GM19351 (cell line): ENCODE results near the gene RBM6.
"Not testable (repeated sequence)": the region's sequence is repeated elsewhere in the genome, so short reads cannot be mapped to it uniquely, and the experiment has no call there.

Source experiments
- ATAC-seq: cut with Tn5 transposase; IDR thresholded peaks from one replicate; pipeline ENCODE4 v1.9.1; 2021; ENCODE audit warnings: mild to moderate bottlenecking, moderate library complexity; ENCODE audit not compliant: unreplicated experiment

RBM6 gene

DNA sequence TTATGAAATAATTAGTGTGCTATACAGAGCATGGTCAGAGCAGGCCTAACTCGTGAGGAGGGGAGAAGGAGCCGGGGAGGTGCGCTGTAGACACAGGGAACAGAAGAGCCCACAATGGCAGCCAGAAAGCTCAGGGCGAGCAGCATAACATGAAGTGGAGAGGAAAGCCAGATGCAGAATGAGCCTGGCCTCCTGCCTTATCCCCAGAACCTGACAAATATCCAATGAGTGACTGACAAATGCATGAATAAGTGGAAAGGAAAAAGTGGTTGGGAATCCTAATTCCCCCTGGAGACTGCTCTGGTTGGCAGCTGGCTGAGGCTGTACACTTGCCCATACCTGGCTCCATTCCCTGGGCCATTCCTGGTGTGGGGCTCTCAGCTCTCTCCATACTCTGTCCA lies 27.1 kb upstream of the RBM6 start:
- no peak for ATAC-seq

DNA sequence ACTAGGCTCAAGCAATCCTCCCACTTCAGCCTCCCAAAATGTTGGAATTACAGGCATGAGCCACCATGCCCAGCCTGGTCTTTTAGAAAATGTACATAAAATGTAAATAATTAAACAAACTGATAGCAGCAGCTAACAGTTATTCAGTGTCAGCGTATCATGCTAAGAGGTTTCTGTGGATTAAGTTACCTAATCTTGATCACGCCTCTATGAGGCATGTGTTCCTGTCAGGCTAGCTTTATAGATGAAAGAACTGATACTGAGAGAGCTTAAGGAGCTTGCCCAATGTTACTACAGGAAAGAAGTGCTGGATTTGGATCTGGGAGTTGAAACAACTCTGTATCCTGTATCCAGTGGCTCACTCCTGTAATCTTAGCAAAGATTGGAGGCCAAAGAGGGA lies 25.0 kb upstream of the RBM6 start:
- no peak for ATAC-seq

DNA sequence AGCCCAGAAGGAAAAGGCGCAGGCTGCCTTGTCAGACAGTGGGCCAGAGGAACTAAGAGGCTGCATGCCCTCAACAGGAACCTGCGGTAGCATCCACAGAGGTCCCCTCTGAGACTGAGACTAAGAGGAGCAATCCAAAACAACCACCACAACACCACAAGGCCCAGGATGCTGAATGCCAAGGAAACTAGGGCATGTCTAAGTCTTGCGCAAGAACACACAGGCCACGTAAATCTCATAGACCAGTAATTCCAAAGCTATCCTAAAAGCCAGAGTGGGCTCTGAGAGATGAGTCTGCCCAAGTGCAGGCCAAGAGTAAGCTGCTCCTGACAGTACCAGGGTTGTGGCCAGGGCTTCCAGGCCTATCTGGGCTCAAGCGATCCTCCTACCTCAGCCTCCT lies 23.3 kb upstream of the RBM6 start:
- ATAC-seq: no peak

DNA sequence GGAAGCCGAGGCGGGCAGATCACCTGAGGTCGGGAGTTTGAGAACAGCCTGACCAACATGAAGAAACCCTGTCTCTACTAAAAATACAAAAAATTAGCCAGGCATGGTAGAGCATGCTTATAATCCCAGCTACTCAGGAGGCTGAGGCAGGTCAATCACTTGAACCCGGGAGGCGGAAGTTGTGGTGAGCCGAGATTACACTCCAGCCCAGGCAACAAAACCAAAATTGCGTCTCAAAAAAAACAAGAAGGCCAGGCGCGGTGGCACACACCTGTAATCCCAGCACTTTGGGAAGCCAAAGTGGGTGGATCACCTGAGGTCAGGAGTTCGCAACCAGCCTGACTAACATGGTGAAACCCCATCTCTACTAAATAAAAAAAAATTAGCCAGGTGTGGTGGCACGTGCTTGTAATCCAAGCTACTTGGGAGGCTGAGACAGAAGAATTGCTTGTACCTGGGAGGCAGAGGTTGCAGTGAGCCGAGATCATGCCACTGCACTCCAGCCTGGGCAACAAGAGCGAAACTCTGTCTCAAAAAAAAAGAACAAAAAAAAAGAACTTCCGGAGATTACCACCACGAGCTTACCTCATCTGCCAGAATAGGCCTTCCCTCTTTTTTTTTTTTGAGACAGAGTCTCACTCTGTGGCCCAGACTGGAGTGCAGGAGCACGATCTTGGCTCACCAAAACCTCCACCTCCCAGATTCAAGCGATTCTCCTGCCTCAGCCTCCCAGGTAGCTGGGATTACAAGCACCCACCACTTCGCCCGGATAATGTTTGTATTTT lies 22.0 kb upstream of the RBM6 start:
- ATAC-seq: not testable (repeated sequence)

DNA sequence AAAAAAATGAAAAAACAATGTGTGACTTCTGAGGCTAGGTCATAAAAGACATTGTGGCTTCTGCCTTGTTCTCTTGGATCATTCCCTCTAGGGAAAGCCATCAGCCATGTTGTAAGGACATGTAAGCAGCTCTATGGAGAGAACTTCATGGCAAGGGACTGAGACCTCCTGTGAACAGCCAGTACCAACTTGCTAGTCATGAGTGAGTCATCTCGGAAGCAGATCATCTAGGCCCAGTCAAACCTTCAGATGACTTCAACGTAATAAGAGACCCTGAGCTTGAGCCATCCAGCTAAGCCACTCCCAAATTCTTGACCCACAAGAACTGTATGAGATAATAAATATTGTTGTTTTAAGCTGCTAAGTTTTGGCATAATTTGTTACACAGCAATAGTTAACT lies 15.3 kb upstream of the RBM6 start:
- no peak for ATAC-seq

DNA sequence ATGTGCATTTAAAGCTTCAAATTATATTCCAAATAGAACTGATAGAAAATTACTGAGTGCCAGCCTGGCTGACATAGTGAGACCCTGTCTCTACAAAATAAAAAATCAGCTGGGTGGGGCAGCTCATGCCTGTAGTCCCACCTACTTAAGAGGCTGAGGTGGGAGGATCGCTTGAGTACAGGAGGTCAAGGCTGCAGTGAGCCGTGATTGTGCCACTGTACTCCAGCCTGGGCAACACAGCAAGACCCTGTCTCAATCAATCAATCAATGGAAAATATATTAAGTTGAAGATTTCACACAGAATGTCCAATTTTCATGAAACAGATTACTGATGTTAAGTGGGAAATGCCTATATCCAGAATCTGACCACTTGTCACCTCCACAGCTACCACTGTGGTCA lies 14.5 kb upstream of the RBM6 start:
- ATAC-seq: no peak

DNA sequence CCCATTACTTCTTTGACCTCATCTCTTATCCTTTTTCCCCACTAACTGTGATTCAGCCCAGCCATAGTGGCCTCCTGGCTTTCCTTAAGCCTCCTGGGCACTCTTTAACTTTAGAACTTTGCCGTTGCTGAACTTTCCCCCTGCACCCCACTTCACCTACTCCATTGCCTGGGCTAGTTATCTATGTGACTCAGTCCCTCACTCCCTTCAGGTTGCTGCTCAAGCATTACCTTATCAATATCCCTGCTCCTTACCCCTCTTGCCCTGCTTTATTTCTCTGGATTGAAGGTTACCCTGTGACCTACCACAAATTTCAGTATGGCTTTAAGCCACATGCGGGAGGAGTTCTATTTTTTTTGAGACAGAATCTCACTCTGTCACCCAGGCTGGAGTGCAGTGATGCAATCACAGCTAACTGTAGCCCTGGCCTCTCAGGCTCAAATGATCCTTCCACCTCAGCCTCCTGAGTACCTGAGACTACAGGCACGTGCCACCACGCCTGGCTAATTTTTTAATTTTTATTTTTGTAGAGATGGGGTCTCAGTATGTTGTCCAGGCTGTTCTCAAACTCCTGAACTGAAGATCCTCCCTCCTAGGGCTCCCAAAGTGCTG lies 13.7 kb upstream of the RBM6 start:
- no peak for ATAC-seq

DNA sequence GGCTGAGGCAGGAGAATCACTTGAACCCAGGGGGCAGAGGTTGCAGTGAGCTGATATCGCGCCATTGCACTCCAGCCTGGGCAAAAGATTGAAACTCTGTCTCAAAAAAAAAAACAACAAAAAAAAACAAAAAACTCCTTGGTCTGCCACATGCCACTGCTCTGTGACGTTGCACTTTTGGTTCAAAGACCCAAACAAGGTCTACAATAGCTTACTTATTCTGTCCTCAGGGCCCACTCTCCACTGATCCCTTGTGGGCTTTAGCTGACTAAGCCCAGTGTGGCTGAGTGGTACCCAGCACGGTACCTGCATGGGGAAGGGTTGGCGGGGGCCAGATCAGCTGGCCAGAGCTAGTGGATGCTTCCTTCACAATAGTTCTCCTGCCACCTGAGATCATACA lies 12.2 kb upstream of the RBM6 start:
- no peak for ATAC-seq

DNA sequence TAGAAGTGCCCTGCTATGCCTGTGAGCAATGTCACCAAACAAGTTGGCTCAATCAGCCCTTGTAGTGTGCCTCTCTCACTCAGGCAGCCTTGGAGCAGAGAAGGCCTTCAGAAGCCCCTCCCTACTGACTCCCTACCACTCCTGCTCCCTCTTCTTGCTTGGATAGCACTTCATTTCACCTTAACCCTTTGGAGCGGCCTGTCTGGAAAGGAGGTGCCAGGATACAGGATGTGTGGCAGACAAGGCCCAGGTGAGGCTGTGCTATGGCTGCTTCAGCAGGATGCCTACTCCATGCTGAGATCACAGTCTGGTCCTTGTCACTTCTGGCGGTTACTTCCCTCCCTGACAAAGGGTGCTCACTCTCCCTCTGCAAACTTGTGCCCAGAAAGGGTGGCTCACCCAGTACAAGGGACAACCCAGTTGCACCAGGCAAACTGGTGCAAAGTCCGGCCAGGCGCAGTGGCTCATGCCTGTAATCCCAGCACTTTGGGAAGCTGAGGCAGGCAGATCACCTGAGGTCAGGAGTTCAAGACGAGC lies 11.4 kb upstream of the RBM6 start:
- no peak for ATAC-seq

DNA sequence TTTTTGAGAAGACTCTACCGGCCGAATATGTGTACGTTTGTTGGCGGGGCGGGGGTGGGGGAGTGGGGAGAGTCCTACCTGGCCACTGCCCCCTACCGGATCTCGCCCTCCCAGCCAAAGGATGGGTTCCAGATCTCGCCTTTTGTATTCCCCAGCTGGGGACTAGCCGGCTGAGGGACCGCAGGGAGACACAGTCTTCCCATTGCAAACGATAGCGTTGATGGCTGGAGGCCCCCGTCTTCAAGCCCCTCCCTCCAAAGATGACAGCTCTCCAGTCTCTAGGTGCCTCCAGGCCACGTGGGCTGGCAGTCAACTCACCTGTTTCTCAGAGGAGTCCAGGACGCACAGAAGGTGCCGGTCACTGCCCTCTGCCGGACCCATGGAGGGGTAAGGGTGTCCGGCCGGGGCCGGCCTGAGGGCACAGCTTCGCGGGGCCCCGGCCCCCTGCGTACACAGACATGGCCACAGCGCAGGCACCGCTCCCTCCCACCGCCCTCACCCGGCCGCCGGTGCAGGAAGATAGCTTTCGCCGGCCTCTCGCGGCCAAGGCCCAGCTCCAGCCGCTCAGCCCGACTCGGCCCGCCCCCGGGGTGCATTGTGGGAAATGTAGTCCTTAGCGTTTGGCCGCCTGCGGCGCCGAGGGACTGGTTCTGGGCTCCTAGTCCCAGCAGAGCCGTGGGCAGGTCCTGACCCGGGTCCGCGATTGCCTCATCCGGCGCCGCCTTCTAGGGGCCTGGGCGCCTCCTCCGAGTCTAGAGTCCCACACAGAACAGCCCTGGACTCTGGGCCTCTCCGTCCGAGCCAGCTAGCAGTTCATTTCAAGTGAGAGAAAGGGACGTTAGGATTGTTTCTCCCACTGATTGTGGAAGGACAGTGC lies 10.4 kb upstream of the RBM6 start, which contains the start of gene MON1A:
TSS of gene MON1A (minus strand) at position 521 of the 877 bp plus-strand sequence. CDS start 16,465 bp downstream, outside the sequence.
- peak; percentile 91 for ATAC-seq

DNA sequence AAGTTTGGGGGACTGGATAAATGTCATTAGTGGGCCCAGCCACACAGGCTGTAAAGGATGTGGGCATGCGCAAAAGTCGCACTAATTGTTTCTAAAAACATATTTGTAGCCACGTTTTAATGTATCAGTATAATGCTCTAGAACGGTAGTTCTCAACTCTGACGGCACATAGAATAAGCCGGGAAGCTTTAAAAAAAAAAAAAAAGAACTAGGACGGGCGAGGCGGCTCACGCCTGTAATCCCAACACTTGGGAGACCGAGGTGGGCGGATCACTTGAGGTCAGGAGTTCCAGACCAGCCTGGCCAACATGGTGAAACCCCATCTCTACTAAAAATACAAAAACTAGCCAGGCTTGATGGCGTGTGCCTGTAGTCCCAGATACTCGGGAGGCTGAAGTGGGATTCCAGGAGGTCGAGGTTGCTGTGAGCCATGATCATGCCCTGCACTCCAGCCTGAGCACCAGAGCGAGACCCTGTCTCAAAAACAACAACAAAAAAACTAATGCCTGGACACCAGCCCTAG lies 9.7 kb upstream of the RBM6 start:
- no peak for ATAC-seq

DNA sequence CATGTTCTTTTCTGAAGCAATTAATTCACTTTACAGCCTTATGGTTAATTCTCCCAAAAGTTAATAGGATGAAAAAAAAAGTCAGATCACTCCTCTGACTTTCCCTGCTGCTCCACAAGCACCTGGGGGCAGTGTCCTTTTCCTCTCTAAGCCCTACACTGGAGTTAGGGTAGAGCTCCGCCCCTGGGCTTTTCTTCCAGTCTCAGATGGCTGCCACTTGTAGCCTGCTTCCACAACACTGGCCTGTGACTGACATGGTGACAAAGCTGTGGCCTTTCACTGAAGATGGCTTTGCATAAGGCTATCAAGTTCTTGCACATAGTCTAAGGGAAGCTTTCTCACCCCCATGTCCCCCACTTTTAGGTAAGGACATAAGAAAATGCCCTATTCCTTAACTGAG lies 9.0 kb upstream of the RBM6 start:
- no peak for ATAC-seq

DNA sequence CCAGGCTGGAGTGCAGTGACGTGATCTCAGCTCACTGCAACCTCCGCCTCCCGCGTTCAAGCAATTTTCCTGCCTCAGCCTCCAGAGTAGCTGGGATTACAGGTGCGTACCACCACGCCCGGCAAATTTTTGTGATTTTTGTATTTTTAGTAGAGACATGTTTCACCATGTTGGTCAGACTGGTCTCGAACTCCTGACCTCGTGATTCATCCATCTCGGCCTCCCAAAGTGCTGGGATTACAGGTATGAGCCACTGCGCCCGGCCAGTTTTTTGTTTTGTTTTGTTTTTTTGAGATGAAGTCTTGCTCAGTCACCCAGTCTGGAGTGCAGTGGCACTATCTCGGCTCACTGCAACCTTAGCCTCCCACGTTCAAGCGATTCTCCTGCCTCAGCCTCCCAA lies 7.7 kb upstream of the RBM6 start:
- ATAC-seq: not testable (repeated sequence)

DNA sequence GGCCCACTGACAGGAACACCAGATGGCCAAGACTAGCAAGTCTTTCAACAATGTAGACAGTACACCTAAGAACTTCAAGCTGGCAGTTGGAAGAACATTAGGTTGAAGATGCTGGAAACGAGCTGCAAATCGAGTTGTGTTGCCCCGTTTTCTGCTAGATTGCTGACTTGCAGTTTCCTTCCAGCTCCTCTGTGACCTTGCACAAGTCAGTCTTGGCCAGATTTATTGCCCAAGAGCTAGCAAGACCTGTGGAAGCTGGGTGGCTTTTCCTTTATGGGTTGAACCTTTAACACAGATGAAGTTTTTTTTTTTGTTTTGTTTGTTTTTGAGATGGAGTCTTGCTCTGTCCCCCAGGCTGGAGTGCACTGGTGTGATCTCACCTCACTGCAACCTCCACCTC lies 2.9 kb upstream of the RBM6 start:
- no peak for ATAC-seq

DNA sequence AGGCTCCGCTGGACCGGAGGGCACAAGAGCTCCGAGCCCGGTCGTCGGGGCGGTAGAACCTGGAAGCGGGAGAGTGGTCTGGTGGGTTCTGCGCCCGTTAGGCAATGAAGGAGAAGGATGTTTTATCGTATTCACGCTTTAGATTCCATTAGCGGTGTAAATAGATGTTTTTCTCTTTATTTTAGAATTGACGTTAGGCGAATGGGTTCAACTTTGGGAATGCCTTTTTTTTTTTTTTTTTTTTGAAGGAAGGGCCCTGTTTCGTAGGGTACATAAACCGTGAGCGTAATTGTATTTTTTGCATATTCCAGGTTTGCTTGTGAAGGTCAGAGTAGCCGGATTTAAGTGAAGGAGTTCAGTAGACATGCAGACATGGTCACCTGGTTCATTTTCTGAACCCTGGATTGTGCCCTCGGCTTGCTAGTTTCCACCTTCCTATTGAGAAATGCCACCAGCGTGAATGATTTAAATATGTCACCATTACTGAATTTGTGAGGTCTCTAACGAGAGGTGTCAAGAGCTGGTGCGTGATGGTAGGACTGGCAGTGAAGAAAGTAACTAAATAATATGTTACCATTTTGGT lies 808 bp downstream of the RBM6 start:
- no peak for ATAC-seq

DNA sequence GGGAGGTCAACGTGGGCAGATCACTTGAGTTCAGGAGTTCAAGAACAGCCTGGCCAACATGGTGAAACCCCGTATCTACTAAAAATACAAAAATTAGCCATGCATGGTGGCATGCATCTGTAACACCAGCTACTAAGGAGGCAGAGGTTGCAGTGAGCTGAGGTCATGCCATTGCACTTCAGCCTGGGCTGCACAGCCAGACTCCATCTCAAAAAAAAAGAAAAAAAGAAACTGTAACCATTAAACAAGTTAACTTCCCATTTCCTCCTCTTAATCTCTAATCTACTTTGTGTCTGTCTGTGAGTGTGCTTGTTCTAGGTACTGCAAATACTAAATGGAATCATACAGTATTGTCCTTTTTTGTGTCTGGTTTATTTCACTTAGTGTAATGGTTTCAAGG lies 2.7 kb downstream of the RBM6 start:
- no peak for ATAC-seq

DNA sequence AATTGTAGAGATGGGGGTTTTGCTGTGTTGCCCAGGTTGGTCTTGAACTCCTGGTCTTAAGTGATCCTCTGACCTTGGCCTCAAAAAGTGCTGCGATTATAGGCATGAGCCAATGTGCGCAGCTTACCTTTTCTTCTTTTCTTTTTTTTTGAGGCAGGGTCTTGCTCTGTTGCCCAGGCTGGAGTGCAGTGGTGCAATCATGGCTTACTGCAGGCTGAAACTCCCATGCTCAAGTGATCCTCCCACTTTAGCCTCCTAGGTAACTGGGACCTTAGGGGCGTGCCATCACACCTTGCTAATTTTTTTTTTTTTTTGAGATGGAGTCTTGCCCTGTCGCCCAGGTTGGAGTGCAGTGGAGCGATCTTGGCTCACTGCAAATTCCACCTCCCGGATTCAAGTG lies 13.0 kb downstream of the RBM6 start:
- no peak for ATAC-seq

DNA sequence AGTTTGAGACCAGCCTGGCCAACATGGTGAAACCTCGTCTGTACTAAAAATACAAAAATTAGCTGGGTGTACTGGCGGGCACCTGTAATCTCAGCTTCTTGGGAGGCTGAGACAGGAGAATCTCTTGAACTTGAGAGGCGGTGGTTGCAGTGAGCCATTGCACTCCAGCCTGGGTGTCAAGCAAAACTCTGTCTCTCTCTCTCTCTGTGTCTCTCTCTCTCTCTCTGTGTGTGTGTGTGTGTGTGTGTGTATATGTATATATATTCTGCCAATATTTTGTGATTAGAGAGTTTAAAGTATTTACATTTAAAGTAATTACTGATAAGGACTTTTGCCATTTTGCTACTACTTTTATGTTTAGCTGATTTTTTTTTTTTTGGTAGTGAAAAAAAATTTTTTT lies 15.7 kb downstream of the RBM6 start:
- ATAC-seq: no peak

DNA sequence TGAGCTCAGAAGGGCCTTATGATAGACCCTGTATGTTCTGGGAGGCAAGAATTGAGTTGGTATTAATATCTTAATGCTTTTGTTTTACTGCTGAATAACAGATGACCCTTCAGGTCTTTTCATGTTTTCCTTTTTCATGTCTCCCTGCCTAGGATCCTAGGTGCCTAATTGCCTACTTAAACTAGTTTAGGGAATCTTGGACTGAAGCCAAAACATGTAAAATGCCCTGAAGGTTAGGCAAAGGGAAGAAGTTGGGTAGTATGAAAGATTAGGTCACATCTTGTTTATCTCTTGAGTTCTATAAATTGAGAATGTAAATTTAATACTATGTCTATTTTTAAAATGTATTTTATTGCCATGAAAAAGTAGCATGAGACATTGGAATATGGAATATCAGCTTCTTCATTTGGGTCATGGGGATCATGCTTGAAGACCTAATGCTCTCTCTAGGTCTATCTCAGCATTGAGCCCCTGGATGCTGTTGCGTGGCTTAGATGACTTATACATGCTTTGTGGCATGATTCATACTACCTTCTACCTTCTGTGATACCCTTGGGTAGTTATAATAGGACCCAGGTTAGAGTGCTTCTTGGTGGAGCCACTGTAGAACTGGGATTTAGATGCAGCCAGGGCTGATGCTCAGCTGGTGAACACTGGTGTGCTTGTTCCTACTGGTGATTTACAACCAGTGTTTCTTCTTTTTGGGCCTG lies 26.4 kb downstream of the RBM6 start:
- no peak for ATAC-seq

DNA sequence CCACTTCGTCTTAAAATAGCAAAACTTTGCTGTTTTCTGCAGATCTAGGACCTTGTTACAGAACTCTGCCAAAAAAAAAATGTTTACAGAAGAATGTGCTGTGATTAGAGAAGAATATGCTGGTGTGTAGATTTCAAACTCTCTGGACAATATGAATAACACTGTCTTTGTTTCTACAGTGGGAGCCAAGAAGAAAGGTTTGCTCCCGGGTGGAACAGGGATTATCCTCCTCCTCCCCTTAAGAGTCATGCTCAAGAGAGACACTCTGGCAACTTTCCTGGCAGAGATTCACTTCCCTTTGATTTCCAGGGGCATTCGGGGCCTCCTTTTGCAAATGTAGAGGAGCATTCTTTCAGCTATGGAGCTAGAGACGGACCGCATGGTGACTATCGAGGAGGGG lies 27.3 kb downstream of the RBM6 start:
- no peak for ATAC-seq
